SK-N-SH (cell line): Measurements from ENCODE around the gene FMN1.

Experiments
- CHD2 ChIP-seq: fragments of 150-350 bp; IDR thresholded peaks from 2 replicates; pipeline ENCODE4 v1.6.1; 2018; ENCODE audit warnings: low read length; ENCODE audit not compliant: partially characterized antibody
- ELF1 ChIP-seq: IDR thresholded peaks from 2 replicates; pipeline ENCODE4 v1.4.0; 2012
- FOSL2 ChIP-seq: IDR thresholded peaks from 2 replicates; pipeline ENCODE4 v1.4.0; 2012; ENCODE audit warnings: low read depth, mild to moderate bottlenecking, moderate library complexity, borderline replicate concordance
- FOXM1 ChIP-seq: IDR thresholded peaks from 2 replicates; pipeline ENCODE4 v1.4.0; 2012; ENCODE audit warnings: low read depth, mild to moderate bottlenecking
- MXI1 ChIP-seq: IDR thresholded peaks from 2 replicates; pipeline ENCODE4 v1.6.1; 2012; ENCODE audit warnings: mild to moderate bottlenecking, low read depth, low read length, improper control_type of control experiment
- POLR2AphosphoS5 ChIP-seq: IDR thresholded peaks from 2 replicates; pipeline ENCODE4 v1.6.1; 2012; ENCODE audit warnings: low read depth, low read length
- RFX5 ChIP-seq: IDR thresholded peaks from 2 replicates; pipeline ENCODE4 v1.6.1; 2012; ENCODE audit warnings: mild to moderate bottlenecking, improper control_type of control experiment, low read length
- SMC3 ChIP-seq: IDR thresholded peaks from 2 replicates; pipeline ENCODE4 v1.6.1; 2012; ENCODE audit warnings: low read depth, low read length, improper control_type of control experiment
- YY1 ChIP-seq: IDR thresholded peaks from 2 replicates; pipeline ENCODE4 v1.4.0; 2012; ENCODE audit warnings: low read depth, mild to moderate bottlenecking
- TF ChIP-seq, protein P1 (sequence below): fragments of 200-600 bp; sonication (generic); IDR thresholded peaks from 2 replicates; pipeline ENCODE4 v1.6.1; 2017; ENCODE audit warnings: antibody characterized with exemption, mild to moderate bottlenecking, moderate library complexity
- TF ChIP-seq, protein P2 (sequence below): IDR thresholded peaks from 2 replicates; pipeline ENCODE4 v1.4.0; 2012; ENCODE audit warnings: low read depth, borderline replicate concordance

DNA sequence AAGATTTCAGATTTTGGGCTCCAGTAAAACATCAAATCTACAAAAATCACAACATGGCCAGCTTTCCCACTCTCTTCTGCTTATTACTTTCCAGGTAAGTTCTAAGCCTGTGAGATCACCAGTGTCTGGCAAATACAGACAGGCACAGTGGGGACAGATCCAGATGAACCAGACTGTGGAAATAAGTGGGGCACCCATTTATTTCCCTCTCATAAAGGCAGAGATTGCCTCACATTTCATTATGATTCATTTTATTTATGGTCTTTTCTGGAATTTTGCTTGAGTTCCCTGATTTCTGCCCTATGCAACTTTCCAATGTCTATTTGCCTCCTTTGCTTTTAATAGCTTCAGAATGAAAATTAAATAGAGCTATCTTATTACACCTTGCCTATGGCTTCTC is 409.9 kb downstream of the FMN1 start:
- TF ChIP-seq, protein P1, sequence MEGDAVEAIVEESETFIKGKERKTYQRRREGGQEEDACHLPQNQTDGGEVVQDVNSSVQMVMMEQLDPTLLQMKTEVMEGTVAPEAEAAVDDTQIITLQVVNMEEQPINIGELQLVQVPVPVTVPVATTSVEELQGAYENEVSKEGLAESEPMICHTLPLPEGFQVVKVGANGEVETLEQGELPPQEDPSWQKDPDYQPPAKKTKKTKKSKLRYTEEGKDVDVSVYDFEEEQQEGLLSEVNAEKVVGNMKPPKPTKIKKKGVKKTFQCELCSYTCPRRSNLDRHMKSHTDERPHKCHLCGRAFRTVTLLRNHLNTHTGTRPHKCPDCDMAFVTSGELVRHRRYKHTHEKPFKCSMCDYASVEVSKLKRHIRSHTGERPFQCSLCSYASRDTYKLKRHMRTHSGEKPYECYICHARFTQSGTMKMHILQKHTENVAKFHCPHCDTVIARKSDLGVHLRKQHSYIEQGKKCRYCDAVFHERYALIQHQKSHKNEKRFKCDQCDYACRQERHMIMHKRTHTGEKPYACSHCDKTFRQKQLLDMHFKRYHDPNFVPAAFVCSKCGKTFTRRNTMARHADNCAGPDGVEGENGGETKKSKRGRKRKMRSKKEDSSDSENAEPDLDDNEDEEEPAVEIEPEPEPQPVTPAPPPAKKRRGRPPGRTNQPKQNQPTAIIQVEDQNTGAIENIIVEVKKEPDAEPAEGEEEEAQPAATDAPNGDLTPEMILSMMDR = no peak
- TF ChIP-seq RFX5 (no peak), CHD2 (no peak), MXI1 (no peak), SMC3 (no peak), FOXM1 (no peak), POLR2AphosphoS5 (no peak), FOSL2 (no peak), ELF1 (no peak), YY1 (no peak)
- TF ChIP-seq, protein P2, sequence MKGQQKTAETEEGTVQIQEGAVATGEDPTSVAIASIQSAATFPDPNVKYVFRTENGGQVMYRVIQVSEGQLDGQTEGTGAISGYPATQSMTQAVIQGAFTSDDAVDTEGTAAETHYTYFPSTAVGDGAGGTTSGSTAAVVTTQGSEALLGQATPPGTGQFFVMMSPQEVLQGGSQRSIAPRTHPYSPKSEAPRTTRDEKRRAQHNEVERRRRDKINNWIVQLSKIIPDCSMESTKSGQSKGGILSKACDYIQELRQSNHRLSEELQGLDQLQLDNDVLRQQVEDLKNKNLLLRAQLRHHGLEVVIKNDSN = no peak
